GM12891 (cell line): Measurements from ENCODE around the gene MCTP1.

Experiments used
- PAX5 ChIP-seq: IDR thresholded peaks from 2 replicates; pipeline ENCODE4 v1.6.1; 2011; ENCODE audit warnings: low read length, moderate library complexity, mild to moderate bottlenecking; ENCODE audit not compliant: insufficient read depth, severe bottlenecking
- POLR2A ChIP-seq: IDR thresholded peaks from 2 replicates; pipeline ENCODE4 v1.6.1; 2011; ENCODE audit warnings: low read depth, low read length, control low read depth
- POLR2AphosphoS5 ChIP-seq: IDR thresholded peaks from 2 replicates; pipeline ENCODE4 v1.6.1; 2011; ENCODE audit warnings: low read depth, low read length, control low read depth
- POU2F2 ChIP-seq: IDR thresholded peaks from 2 replicates; pipeline ENCODE4 v1.6.1; 2011; ENCODE audit warnings: low read depth, mild to moderate bottlenecking, control low read depth, low read length, moderate library complexity
- SPI1 ChIP-seq: IDR thresholded peaks from 2 replicates; pipeline ENCODE4 v1.6.1; 2011; ENCODE audit warnings: low read depth, low read length, control low read depth
- TAF1 ChIP-seq: IDR thresholded peaks from 2 replicates; pipeline ENCODE4 v1.6.1; 2011; ENCODE audit warnings: low read depth, low read length, control low read depth

DNA sequence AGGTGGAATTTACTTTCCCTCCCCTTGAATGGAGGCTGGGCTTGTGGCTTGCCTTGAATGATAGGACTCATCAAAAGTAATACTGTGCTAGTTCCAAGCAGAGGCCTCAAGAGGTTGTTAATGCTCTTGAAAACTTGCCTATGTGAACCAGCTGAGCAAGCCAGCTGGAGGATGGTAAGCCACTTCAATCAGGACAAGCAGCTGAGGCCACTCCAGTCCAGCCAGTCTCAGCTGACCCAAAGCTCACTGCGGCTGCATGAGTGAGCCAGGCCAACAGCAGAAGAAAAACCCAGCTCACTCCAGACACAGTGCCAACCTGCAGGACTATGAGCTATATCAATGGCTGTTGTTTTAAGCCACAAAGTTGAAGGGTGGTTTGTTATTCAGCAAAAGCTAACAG, 182.8 kb downstream of the MCTP1 start:
- TF ChIP-seq PAX5 (no peak), POLR2AphosphoS5 (no peak), POLR2A (no peak), SPI1 (no peak), TAF1 (no peak), POU2F2 (no peak)
